WI38 (cell line): ENCODE data around the gene RNF43.

Experiments
- H3K4me3 ChIP-seq: 2 replicates; pipeline ENCODE4 v1.5.1; 2011; ENCODE audit warnings: low read depth, mild to moderate bottlenecking, control low read depth, low read length
- CTCF ChIP-seq: IDR thresholded peaks from 2 replicates; pipeline ENCODE4 v1.5.1; 2012; ENCODE audit warnings: low read depth, mild to moderate bottlenecking, control low read depth, low read length

Gene RNF43

GRCh38 chr17:58410714-58411407, 6.5 kb downstream of the RNF43 start:
- H3K4me3 ChIP-seq, result no peak overlapping the region
- TF ChIP-seq CTCF, result no peak

- H3K4me3 ChIP-seq, result no peak overlapping the region
- no peak for TF ChIP-seq CTCF
Measured at GRCh38 chr17:58409432-58409831, 7.9 kb downstream of the RNF43 start.

- H3K4me3 ChIP-seq, result no peak overlapping the region
- TF ChIP-seq CTCF, result no peak
Measured at GRCh38 chr17:58403311-58403710, 14.0 kb downstream of the RNF43 start.

GRCh38 chr17:58402679-58403078, 14.7 kb downstream of the RNF43 start:
- no peak overlapping the region for H3K4me3 ChIP-seq
- no peak for TF ChIP-seq CTCF

GRCh38 chr17:58402047-58402446, 15.3 kb downstream of the RNF43 start:
- no peak overlapping the region for H3K4me3 ChIP-seq
- no peak for TF ChIP-seq CTCF

DNA sequence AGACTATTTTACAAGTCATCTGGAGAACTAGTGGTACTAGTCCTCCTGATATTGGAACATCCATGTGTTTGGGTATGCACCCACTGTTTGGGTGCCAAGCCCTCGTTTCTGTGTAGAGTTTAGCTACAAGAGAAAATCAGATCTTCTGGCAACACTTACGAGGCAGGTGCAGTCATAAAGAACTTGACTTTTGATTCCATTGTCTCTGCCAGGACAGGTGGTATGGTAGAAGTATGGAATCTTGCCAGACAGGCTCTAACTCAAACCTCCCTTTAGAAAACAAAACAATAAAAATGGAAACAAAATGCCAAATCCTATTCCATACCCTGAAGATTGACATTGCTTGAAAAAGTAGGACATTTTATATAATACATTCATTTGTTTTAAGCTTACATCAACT, 16.0 kb downstream of the RNF43 start:
- no peak for TF ChIP-seq CTCF
- H3K4me3 ChIP-seq, result no peak overlapping the region

DNA sequence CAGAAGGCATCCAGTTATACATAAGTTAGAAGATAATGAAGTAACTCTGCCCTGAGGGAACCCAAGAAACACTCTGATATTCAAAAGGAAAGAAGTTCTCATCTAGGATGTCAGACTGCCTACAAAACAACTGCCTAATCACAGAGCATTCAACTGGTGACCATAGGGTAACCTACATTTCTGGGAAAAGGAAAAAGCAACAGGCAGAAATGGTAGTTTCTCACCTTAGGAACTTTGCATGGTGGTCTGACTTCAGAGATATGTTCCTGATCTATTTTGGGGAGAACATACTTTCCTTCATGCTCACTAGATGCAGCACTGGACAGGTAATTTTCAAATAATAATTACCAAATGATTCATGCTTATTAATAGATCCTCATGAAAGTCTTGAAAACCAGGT, 16.5 kb downstream of the RNF43 start:
- TF ChIP-seq CTCF, result no peak
- no peak overlapping the region for H3K4me3 ChIP-seq
